HG03135 (cell line): ENCODE data around the gene DCAF12L1.

ENCODE experiments used
- ATAC-seq: cut with Tn5 transposase; IDR thresholded peaks from one replicate; pipeline ENCODE4 v1.9.1; 2021; ENCODE audit warnings: mild to moderate bottlenecking, moderate library complexity; ENCODE audit not compliant: unreplicated experiment

DCAF12L1 gene

GRCh38 chrX:126552313-126553022, at the start of gene DCAF12L1:
Gene DCAF12L1, minus strand, starts transcription at chrX:126552814. Its CDS starts 206 bp downstream, at chrX:126552608.
- no peak for ATAC-seq

GRCh38 chrX:126580877-126581276, 28.3 kb upstream of the DCAF12L1 start:
- ATAC-seq, result no peak

GRCh38 chrX:126575911-126576310, 23.3 kb upstream of the DCAF12L1 start:
- no peak for ATAC-seq

GRCh38 chrX:126557151-126557550, 4.5 kb upstream of the DCAF12L1 start:
- no peak for ATAC-seq

- ATAC-seq, result no peak
Measured at GRCh38 chrX:126551725-126552312, 795 bp downstream of the DCAF12L1 start.

DNA sequence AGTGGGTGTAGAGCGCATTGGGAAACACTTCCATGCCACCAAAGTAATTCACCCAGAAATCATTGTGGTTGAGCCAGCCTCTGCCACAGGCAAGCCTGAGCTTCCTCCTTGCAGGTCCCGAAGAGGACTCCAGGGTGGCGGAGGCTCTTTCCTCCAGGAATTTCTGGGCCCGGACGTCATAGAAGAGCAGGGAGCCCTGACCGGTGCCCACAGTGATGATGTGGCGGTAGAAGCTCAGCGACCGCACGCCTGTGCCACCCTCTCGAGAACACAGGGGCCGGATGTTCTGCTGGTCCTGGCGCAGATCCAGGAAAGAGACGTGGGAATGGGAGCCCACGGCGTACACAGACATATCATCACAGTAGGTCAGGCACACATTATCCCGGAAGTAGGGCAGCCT, 1.3 kb downstream of the DCAF12L1 start:
- no peak for ATAC-seq

- ATAC-seq, result no peak
Measured at GRCh38 chrX:126550816-126551215, 1.8 kb downstream of the DCAF12L1 start.

- no peak for ATAC-seq
Measured at GRCh38 chrX:126509923-126510322, 42.7 kb downstream of the DCAF12L1 start.
